HG02678 (cell line): Measurements from ENCODE around the gene LARGE1.

Experiments used
- ATAC-seq: cut with Tn5 transposase; IDR thresholded peaks from one replicate; pipeline ENCODE4 v1.9.1; 2021; ENCODE audit warnings: mild to moderate bottlenecking, moderate library complexity; ENCODE audit not compliant: unreplicated experiment

The LARGE1 gene

GRCh38 chr22:33739516-33739915 is 180.8 kb downstream of the LARGE1 start:
- ATAC-seq = no peak

- no peak for ATAC-seq
These were observed 182.6 kb downstream of the LARGE1 start for GRCh38 chr22:33737662-33738061.

- ATAC-seq = no peak
These were observed 184.3 kb downstream of the LARGE1 start for GRCh38 chr22:33735978-33736377.

- no peak for ATAC-seq
These were observed 191.4 kb downstream of the LARGE1 start for GRCh38 chr22:33728847-33729246.

- ATAC-seq = no peak
These were observed 194.0 kb downstream of the LARGE1 start for GRCh38 chr22:33726294-33726734.

GRCh38 chr22:33723915-33724314 is 196.4 kb downstream of the LARGE1 start:
- ATAC-seq = no peak

GRCh38 chr22:33722816-33723215 is 197.5 kb downstream of the LARGE1 start:
- no peak for ATAC-seq

- ATAC-seq = no peak
These were observed 200.0 kb downstream of the LARGE1 start for GRCh38 chr22:33720166-33720878.

GRCh38 chr22:33717694-33718396 is 202.4 kb downstream of the LARGE1 start:
- ATAC-seq = no peak

- ATAC-seq = no peak
These were observed 204.9 kb downstream of the LARGE1 start for GRCh38 chr22:33715237-33715985.

- no peak for ATAC-seq
These were observed 209.9 kb downstream of the LARGE1 start for GRCh38 chr22:33710326-33710725.

GRCh38 chr22:33707581-33707980 is 212.7 kb downstream of the LARGE1 start:
- ATAC-seq = no peak

GRCh38 chr22:33706100-33706499 is 214.2 kb downstream of the LARGE1 start:
- ATAC-seq = no peak

GRCh38 chr22:33699176-33699575 is 221.1 kb downstream of the LARGE1 start:
- ATAC-seq = no peak

- ATAC-seq = no peak
These were observed 222.6 kb downstream of the LARGE1 start for GRCh38 chr22:33697640-33698039.

- ATAC-seq = no peak
These were observed 229.1 kb downstream of the LARGE1 start for GRCh38 chr22:33691057-33691630.

GRCh38 chr22:33688903-33689302 is 231.4 kb downstream of the LARGE1 start:
- no peak for ATAC-seq

GRCh38 chr22:33687464-33687863 is 232.8 kb downstream of the LARGE1 start:
- no peak for ATAC-seq

- no peak for ATAC-seq
These were observed 236.2 kb downstream of the LARGE1 start for GRCh38 chr22:33684087-33684486.

- ATAC-seq = no peak
These were observed 237.3 kb downstream of the LARGE1 start for GRCh38 chr22:33682927-33683326.

- ATAC-seq = no peak
These were observed 239.6 kb downstream of the LARGE1 start for GRCh38 chr22:33680632-33681031.
